Mesenchymal stem cell (in vitro differentiated cells and primary cell): ENCODE measurements around the gene PTPRA.
"Not testable (repeated sequence)": the region's sequence is repeated elsewhere in the genome, so short reads cannot be mapped to it uniquely, and the experiment has no call there.

ENCODE experiments used
- DNase-seq: peaks from one replicate; pipeline ENCODE4 v3.0.0-alpha.2; 2013
- H2AFZ ChIP-seq: one replicate; pipeline ENCODE4 v1.6.1; 2013; ENCODE audit warnings: low read depth, mild to moderate bottlenecking, control low read depth, inconsistent platforms, low read length, moderate library complexity
- H2AK5ac ChIP-seq: 2 replicates; pipeline ENCODE4 v1.6.1; 2013; ENCODE audit warnings: low read length, moderate library complexity, mild to moderate bottlenecking, inconsistent platforms; ENCODE audit not compliant: severe bottlenecking
- H2BK120ac ChIP-seq: one replicate; pipeline ENCODE4 v1.6.1; 2013; ENCODE audit warnings: low read depth, mild to moderate bottlenecking, inconsistent platforms, low read length, moderate library complexity
- H2BK12ac ChIP-seq, 2 experiments: one replicate each; pipeline ENCODE4 v1.6.1; 2013; ENCODE audit warnings: inconsistent platforms in 2 of 2, low read length in 2 of 2, mild to moderate bottlenecking in 2 of 2, moderate library complexity in 2 of 2, control low read depth in 1 of 2
- H2BK15ac ChIP-seq: one replicate; pipeline ENCODE4 v1.6.1; 2013; ENCODE audit warnings: mild to moderate bottlenecking, low read depth, inconsistent platforms; ENCODE audit not compliant: poor library complexity, severe bottlenecking
- H2BK5ac ChIP-seq: 2 replicates; pipeline ENCODE4 v1.6.1; 2013; ENCODE audit warnings: low read depth, mild to moderate bottlenecking, low read length, control low read depth, inconsistent platforms; ENCODE audit not compliant: poor library complexity, severe bottlenecking
- H3K14ac ChIP-seq, 2 experiments: one replicate each; pipeline ENCODE4 v1.6.1; 2013; ENCODE audit warnings: inconsistent platforms in 2 of 2, low read length in 2 of 2, control low read depth in 1 of 2, mild to moderate bottlenecking in 1 of 2, moderate library complexity in 1 of 2
- H3K18ac ChIP-seq, 2 experiments: one replicate each; pipeline ENCODE4 v1.6.1; 2013; ENCODE audit warnings: inconsistent platforms in 2 of 2, low read length in 2 of 2, control low read depth in 1 of 2, low read depth in 1 of 2, mild to moderate bottlenecking in 1 of 2
- H3K23ac ChIP-seq, 2 experiments: one replicate each; pipeline ENCODE4 v1.6.1; 2013; ENCODE audit warnings: inconsistent platforms in 2 of 2, low read length in 2 of 2, mild to moderate bottlenecking in 2 of 2, moderate library complexity in 2 of 2, control low read depth in 1 of 2
- H3K27ac ChIP-seq: 2 replicates; pipeline ENCODE4 v1.5.1; 2013; ENCODE audit warnings: mild to moderate bottlenecking, moderate library complexity, low read length, control low read depth, inconsistent platforms; ENCODE audit not compliant: poor library complexity, severe bottlenecking
- H3K27me3 ChIP-seq, 2 experiments: 2 replicates each; pipeline versions ENCODE4 v1.6.1 to v1.7.0; 2013; ENCODE audit warnings: low read length in 2 of 2, mild to moderate bottlenecking in 2 of 2, moderate library complexity in 2 of 2, control low read depth in 1 of 2, inconsistent platforms in 1 of 2; ENCODE audit not compliant: control insufficient read depth in 1 of 2, insufficient read depth in 1 of 2
- H3K36me3 ChIP-seq, 2 experiments: 2 replicates each; pipeline versions ENCODE4 v1.6.1 to v1.7.0; 2013; ENCODE audit warnings: low read length in 2 of 2, control low read depth in 1 of 2, inconsistent platforms in 1 of 2, low read depth in 1 of 2, mild to moderate bottlenecking in 1 of 2; ENCODE audit not compliant: insufficient read depth in 2 of 2, control insufficient read depth in 1 of 2
- H3K4ac ChIP-seq, 2 experiments: one replicate each; pipeline ENCODE4 v1.6.1; 2013; ENCODE audit warnings: inconsistent platforms in 2 of 2, low read length in 2 of 2, mild to moderate bottlenecking in 2 of 2, moderate library complexity in 2 of 2, control low read depth in 1 of 2, low read depth in 1 of 2
- H3K4me1 ChIP-seq: 2 replicates; pipeline ENCODE4 v1.6.1; 2013; ENCODE audit warnings: low read depth, low read length, control low read depth; ENCODE audit not compliant: control insufficient read depth, insufficient read depth
- H3K4me2 ChIP-seq: 2 replicates; pipeline ENCODE4 v1.6.1; 2013; ENCODE audit warnings: low read length, mild to moderate bottlenecking, inconsistent platforms; ENCODE audit not compliant: poor library complexity, severe bottlenecking
- H3K4me3 ChIP-seq, 2 experiments: 2 replicates each; pipeline versions ENCODE4 v1.5.1 to v1.7.0; 2013; ENCODE audit warnings: low read length in 2 of 2, mild to moderate bottlenecking in 2 of 2, control low read depth in 1 of 2, low read depth in 1 of 2; ENCODE audit not compliant: insufficient read depth in 1 of 2
- H3K79me1 ChIP-seq: replicated peaks from 2 replicates; pipeline ENCODE4 v1.6.1; 2013; ENCODE audit warnings: mild to moderate bottlenecking, control low read depth, low read length, inconsistent platforms; ENCODE audit not compliant: poor library complexity, severe bottlenecking
- H3K9ac ChIP-seq: 2 replicates; pipeline ENCODE4 v1.7.0; 2013; ENCODE audit warnings: mild to moderate bottlenecking, low read length, moderate library complexity
- H3K9me3 ChIP-seq: 2 replicates; pipeline ENCODE4 v1.7.0; 2013; ENCODE audit warnings: mild to moderate bottlenecking, low read length; ENCODE audit not compliant: control insufficient read depth
- H4K8ac ChIP-seq: one replicate; pipeline ENCODE4 v1.6.1; 2013; ENCODE audit warnings: inconsistent platforms, mild to moderate bottlenecking, low read length, moderate library complexity
- H4K91ac ChIP-seq: one replicate; pipeline ENCODE4 v1.6.1; 2013; ENCODE audit warnings: mild to moderate bottlenecking, low read length, inconsistent platforms
- WGBS: methylation state at CpG from one replicate; pipeline ENCODE4 v1.1.7; 2013; ENCODE audit warnings: mixed read lengths; 5-methylcytosine and 5-hydroxymethylcytosine counted together

Gene PTPRA

DNA sequence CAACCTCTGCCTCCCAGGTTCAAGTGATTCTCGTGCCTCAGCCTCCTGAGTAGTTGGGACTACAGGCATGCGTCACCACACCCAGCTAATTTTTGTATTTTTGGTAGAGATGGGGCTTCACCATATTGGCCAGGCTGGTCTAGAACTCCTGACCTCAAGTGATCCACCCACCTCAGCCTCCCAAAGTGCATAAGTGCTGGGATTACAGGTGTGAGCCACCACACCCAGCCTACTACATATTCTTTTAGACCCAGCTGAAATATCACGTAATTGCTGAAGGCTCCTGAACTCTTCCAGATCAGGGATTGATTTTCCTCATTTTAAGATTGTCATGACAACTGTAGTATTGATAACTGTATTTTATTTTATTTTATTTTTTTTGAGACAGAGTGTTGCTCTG is 21.9 kb downstream of the PTPRA start:
- 100% methylated on average over 2 of the region's 3 CpGs for WGBS
- not testable (repeated sequence) for DNase-seq, H3K4me1 ChIP-seq, H2BK120ac ChIP-seq, H3K36me3 ChIP-seq, H4K8ac ChIP-seq, H3K4me3 ChIP-seq, H3K4me2 ChIP-seq, H4K91ac ChIP-seq, H3K9ac ChIP-seq, H3K23ac ChIP-seq, H3K14ac ChIP-seq, H3K27me3 ChIP-seq, H2AFZ ChIP-seq, H3K18ac ChIP-seq, H3K27ac ChIP-seq, H2BK5ac ChIP-seq, H2BK12ac ChIP-seq, H3K9me3 ChIP-seq, H2BK15ac ChIP-seq, H3K79me1 ChIP-seq, H3K4ac ChIP-seq, H2AK5ac ChIP-seq

DNA sequence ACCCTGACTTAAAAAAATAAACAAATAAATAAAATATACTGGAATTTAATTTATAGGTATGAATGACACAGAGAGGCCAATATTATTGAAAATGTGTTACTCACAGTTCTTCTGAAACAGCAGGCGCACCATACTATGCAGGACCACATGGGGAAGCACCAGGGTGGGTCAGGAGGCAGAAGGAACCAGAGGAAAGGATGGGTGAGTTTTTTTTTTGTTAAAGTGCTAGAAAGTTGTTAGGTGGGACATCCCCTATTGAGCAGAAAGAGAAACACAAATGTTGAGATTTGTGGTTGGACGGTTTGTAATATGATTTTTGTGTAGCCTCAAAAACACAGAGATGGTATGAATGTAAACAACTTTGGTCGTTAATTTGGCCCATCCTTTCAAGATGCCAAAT is 26.0 kb downstream of the PTPRA start:
- Histone ChIP-seq H2BK12ac (no peak overlapping the region), H4K91ac (no peak overlapping the region), H3K4ac (no peak overlapping the region), H3K9me3 (no peaks in the 10 kb centered on the region), H2BK120ac (no peak overlapping the region), H2BK5ac (no peak overlapping the region), H3K14ac (no peak overlapping the region), H3K4me2 (no peak overlapping the region), H3K79me1 (peaks cover 17% of the 10 kb centered on the region), H3K23ac (no peak overlapping the region), H4K8ac (no peak overlapping the region), H2AFZ (no peak overlapping the region), H2BK15ac (no peak overlapping the region), H3K36me3 (peaks cover 0 to 5% of the 10 kb centered on the region in 2 experiments), H3K27ac (no peak overlapping the region), H3K27me3 (no peaks in the 10 kb centered on the region), H3K9ac (no peak overlapping the region), H3K18ac (no peak overlapping the region), H3K4me3 (no peak overlapping the region), H2AK5ac (no peak overlapping the region), H3K4me1 (no peaks in the 10 kb centered on the region)
- over 99% methylated on average over 2 of the region's 3 CpGs for WGBS
- no peak for DNase-seq

DNA sequence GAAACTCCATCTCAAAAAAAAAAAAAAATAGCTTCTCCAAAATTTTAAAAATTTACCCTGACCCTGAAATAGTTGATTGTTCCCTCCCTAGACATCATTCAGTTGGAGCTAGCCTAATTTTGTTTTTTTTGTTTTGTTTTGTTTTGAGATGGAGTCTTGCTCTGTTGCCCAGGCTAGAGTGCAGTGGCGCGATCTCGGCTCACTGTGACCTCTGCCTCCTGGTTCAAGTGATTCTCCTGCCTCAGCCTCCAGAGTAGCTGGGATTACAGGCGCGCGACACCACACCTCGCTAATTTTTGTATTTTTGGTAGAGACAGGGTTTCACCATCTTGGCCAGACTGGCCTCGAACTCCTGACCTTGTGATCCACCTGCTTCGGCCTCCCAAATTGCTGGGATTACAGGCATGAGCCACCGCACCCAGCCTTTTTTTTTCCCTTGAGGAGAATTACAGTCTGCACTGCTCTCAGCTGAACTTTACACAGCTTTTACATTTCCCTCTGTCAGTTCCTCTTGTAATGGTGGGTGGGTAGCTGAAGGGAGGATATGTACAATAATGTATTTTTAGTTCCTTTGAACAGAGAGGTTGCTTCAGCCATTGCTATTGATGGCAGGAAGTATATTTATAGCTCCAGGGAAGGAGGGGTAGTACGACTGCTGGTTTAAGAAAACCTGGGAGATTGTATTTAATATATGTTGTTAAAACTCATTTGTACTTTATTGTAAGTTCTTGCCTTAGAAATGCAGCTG is 27.7 kb downstream of the PTPRA start:
- Histone ChIP-seq H3K23ac (no peak overlapping the region), H3K27me3 (no peaks in the 10 kb centered on the region), H2AK5ac (no peak overlapping the region), H2BK12ac (no peak overlapping the region), H2BK5ac (no peak overlapping the region), H2AFZ (no peak overlapping the region), H3K18ac (no peak overlapping the region), H3K9ac (no peak overlapping the region), H2BK120ac (no peak overlapping the region), H3K27ac (no peak overlapping the region), H3K14ac (no peak overlapping the region), H2BK15ac (no peak overlapping the region), H3K9me3 (no peaks in the 10 kb centered on the region), H4K91ac (no peak overlapping the region), H3K4ac (no peak overlapping the region), H3K4me1 (no peaks in the 10 kb centered on the region), H3K4me2 (no peak overlapping the region), H3K36me3 (peaks cover 0 to 5% of the 10 kb centered on the region in 2 experiments), H3K79me1 (peaks cover 21% of the 10 kb centered on the region), H3K4me3 (no peak overlapping the region), H4K8ac (no peak overlapping the region)
- 96% methylated on average over 11 of the region's 11 CpGs for WGBS
- DNase-seq: no peak

DNA sequence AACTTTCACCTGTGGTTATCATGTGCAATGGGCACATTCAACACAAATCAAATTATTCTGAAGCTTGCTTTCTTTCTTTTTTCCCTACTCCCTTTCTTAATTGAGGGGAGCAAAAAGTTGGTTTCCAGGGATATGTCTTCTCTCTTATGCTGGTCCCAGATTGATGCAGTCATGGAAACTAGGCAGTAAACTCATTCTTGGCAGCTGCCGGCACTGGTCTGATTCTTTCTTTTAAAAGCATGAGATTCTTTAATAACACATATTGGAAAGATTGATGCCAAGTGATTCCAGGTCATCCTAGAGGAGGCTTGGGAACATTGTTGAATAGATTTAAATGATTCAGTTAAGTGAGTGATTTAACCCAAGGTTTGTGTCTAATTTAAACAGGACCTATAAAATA is 29.0 kb downstream of the PTPRA start:
- Histone ChIP-seq H3K4me3 (no peak overlapping the region), H3K9me3 (no peaks in the 10 kb centered on the region), H3K4me2 (no peak overlapping the region), H2BK120ac (no peak overlapping the region), H3K4ac (no peak overlapping the region), H3K23ac (no peak overlapping the region), H2BK5ac (no peak overlapping the region), H2BK12ac (no peak overlapping the region), H2BK15ac (no peak overlapping the region), H4K91ac (no peak overlapping the region), H3K18ac (no peak overlapping the region), H2AK5ac (no peak overlapping the region), H2AFZ (no peak overlapping the region), H3K27ac (no peak overlapping the region), H3K14ac (no peak overlapping the region), H3K4me1 (no peaks in the 10 kb centered on the region), H4K8ac (no peak overlapping the region), H3K79me1 (peaks cover 21% of the 10 kb centered on the region), H3K9ac (no peak overlapping the region), H3K36me3 (peaks cover 0 to 5% of the 10 kb centered on the region in 2 experiments), H3K27me3 (no peaks in the 10 kb centered on the region)
- 100% methylated on average over 1 of the region's 1 CpG for WGBS
- DNase-seq: no peak
